Stimulated activated CD8-positive, alpha-beta memory T cell treated with anti-CD3 and anti-CD28 coated beads, Interleukin-7, amount 100 ng/mL, for 48 hours (primary cell): ENCODE measurements around the gene ARHGAP23.

Source experiments
- DNase-seq, 2 donors: peaks; one replicate each; pipeline ENCODE4 v3.0.0-alpha.2; 2020; ENCODE audit warnings: low read depth in 1 of 2; ENCODE audit errors: extremely low read depth in 1 of 2

ARHGAP23 gene

GRCh38 chr17:38545531-38546225 lies 117.4 kb downstream of the ARHGAP23 start:
- DNase-seq, result no peak

- DNase-seq, result no peak
These were observed 118.1 kb downstream of the ARHGAP23 start for GRCh38 chr17:38546396-38546795.

GRCh38 chr17:38547444-38547843 lies 119.2 kb downstream of the ARHGAP23 start:
- DNase-seq, result no peak

GRCh38 chr17:38549285-38549684 lies 121.0 kb downstream of the ARHGAP23 start:
- DNase-seq, result no peak

GRCh38 chr17:38550661-38551060 lies 122.4 kb downstream of the ARHGAP23 start:
- no peak for DNase-seq

- DNase-seq, result no peak
These were observed 122.9 kb downstream of the ARHGAP23 start for GRCh38 chr17:38551121-38551520.

GRCh38 chr17:38552343-38552742 lies 124.1 kb downstream of the ARHGAP23 start:
- DNase-seq, result no peak

GRCh38 chr17:38554430-38555350 lies 126.4 kb downstream of the ARHGAP23 start:
- no peak for DNase-seq

GRCh38 chr17:38556239-38556638 lies 128.0 kb downstream of the ARHGAP23 start:
- DNase-seq, result no peak

GRCh38 chr17:38557396-38557795 lies 129.1 kb downstream of the ARHGAP23 start:
- no peak for DNase-seq

- DNase-seq, result peak; percentile 77 to 81
These were observed 129.8 kb downstream of the ARHGAP23 start for GRCh38 chr17:38557836-38558727.

GRCh38 chr17:38558728-38559050 lies 130.4 kb downstream of the ARHGAP23 start:
- no peak for DNase-seq

GRCh38 chr17:38559051-38559879 lies 131.0 kb downstream of the ARHGAP23 start:
- peak; percentile 69 to 89 for DNase-seq

GRCh38 chr17:38559880-38560230 lies 131.6 kb downstream of the ARHGAP23 start:
- DNase-seq, result no peak

- no peak for DNase-seq
These were observed 132.4 kb downstream of the ARHGAP23 start for GRCh38 chr17:38560503-38561318.

GRCh38 chr17:38561416-38562214 lies 133.4 kb downstream of the ARHGAP23 start:
- DNase-seq, result no peak
